OCI-LY3 (cell line): ENCODE results near the gene HSD3B2.

Source experiments
- H2AFZ ChIP-seq: fragments of 200-600, 300-600 bp; shearing (Covaris generic); 2 replicates; pipeline ENCODE4 v1.6.0; 2014; ENCODE audit warnings: antibody characterized with exemption, low read depth, low read length
- H3K27ac ChIP-seq: fragments of 200-600, 300-600 bp; sonication (generic); 2 replicates; pipeline ENCODE4 v1.5.1; 2014; ENCODE audit warnings: mild to moderate bottlenecking, low read length, moderate library complexity, mixed read lengths
- H3K27me3 ChIP-seq: fragments of 200-600, 300-600 bp; sonication (generic); 2 replicates; pipeline ENCODE4 v1.6.1; 2014; ENCODE audit warnings: low read depth, low read length, mixed read lengths
- H3K36me3 ChIP-seq: fragments of 200-600, 300-600 bp; sonication (generic); replicated peaks from 2 replicates; pipeline ENCODE3; 2014; ENCODE audit warnings: low read depth, low read length, mixed read lengths
- H3K4me1 ChIP-seq: fragments of 300-600, 200-600 bp; sonication (generic); 2 replicates; pipeline ENCODE4 v1.6.1; 2014; ENCODE audit warnings: low read length, mixed read lengths
- H3K4me2 ChIP-seq: fragments of 200-600, 300-600 bp; sonication (generic); 2 replicates; pipeline ENCODE4 v1.6.1; 2014; ENCODE audit warnings: low read length, mixed read lengths
- H3K4me3 ChIP-seq: fragments of 300-600, 200-600 bp; sonication (generic); 2 replicates; pipeline ENCODE4 v1.5.1; 2014; ENCODE audit warnings: antibody characterized with exemption, mild to moderate bottlenecking, low read length, moderate library complexity
- H3K79me2 ChIP-seq: fragments of 300-600, 200-600 bp; shearing (Covaris generic); 2 replicates; pipeline ENCODE4 v1.6.1; 2014; ENCODE audit warnings: mild to moderate bottlenecking, low read length, mixed read lengths
- H3K9ac ChIP-seq: fragments of 300-600, 200-600 bp; shearing (Covaris generic); 2 replicates; pipeline ENCODE4 v1.6.0; 2014; ENCODE audit warnings: mild to moderate bottlenecking, low read length, moderate library complexity
- H3K9me3 ChIP-seq: fragments of 200-600, 300-600 bp; shearing (Covaris generic); 2 replicates; pipeline ENCODE4 v1.6.1; 2014; ENCODE audit warnings: low read length, mixed read lengths; ENCODE audit not compliant: insufficient read depth
- H4K20me1 ChIP-seq: fragments of 200-600, 300-600 bp; sonication (generic); 2 replicates; pipeline ENCODE4 v1.6.1; 2016; ENCODE audit warnings: low read length, mixed read lengths; ENCODE audit not compliant: insufficient read depth
- CTCF ChIP-seq: fragments of 200-600, 300-600 bp; sonication (generic); IDR thresholded peaks from 2 replicates; pipeline ENCODE4 v1.5.1; 2014; ENCODE audit warnings: antibody characterized with exemption, low read length, low read depth
- EZH2phosphoT487 ChIP-seq: fragments of 200-600 bp; shearing (Covaris generic); IDR thresholded peaks from 2 replicates; pipeline ENCODE4 v1.6.1; 2018; ENCODE audit warnings: antibody characterized with exemption, mixed run types, low read depth

Gene HSD3B2

GRCh38 chr1:119419109-119419508 lies 4.2 kb downstream of the HSD3B2 start:
- no peak overlapping the region for H2AFZ ChIP-seq
- H3K36me3 ChIP-seq: no peaks in the 10 kb centered on the region
- H3K79me2 ChIP-seq: no peaks in the 10 kb centered on the region
- H3K9ac ChIP-seq: no peak overlapping the region
- no peaks in the 10 kb centered on the region for H3K4me1 ChIP-seq
- TF ChIP-seq EZH2phosphoT487 (no peak), CTCF (no peak)
- no peaks in the 10 kb centered on the region for H3K27me3 ChIP-seq
- no peak overlapping the region for H3K4me3 ChIP-seq
- no peaks in the 10 kb centered on the region for H4K20me1 ChIP-seq
- no peaks in the 10 kb centered on the region for H3K9me3 ChIP-seq
- no peak overlapping the region for H3K27ac ChIP-seq
- no peak overlapping the region for H3K4me2 ChIP-seq

GRCh38 chr1:119420638-119421037 lies 5.7 kb downstream of the HSD3B2 start:
- no peak overlapping the region for H3K4me3 ChIP-seq
- TF ChIP-seq CTCF: no peak
- no peak for TF ChIP-seq EZH2phosphoT487
- no peaks in the 10 kb centered on the region for H3K27me3 ChIP-seq
- H3K79me2 ChIP-seq: no peaks in the 10 kb centered on the region
- no peaks in the 10 kb centered on the region for H3K4me1 ChIP-seq
- H3K27ac ChIP-seq: no peak overlapping the region
- H3K9me3 ChIP-seq: no peaks in the 10 kb centered on the region
- H3K4me2 ChIP-seq: no peak overlapping the region
- H3K36me3 ChIP-seq: no peaks in the 10 kb centered on the region
- H4K20me1 ChIP-seq: no peaks in the 10 kb centered on the region
- no peak overlapping the region for H3K9ac ChIP-seq
- no peak overlapping the region for H2AFZ ChIP-seq

- TF ChIP-seq EZH2phosphoT487: no peak
- TF ChIP-seq CTCF: no peak
- H4K20me1 ChIP-seq: no peaks in the 10 kb centered on the region
- no peak overlapping the region for H3K4me2 ChIP-seq
- no peaks in the 10 kb centered on the region for H3K79me2 ChIP-seq
- no peak overlapping the region for H2AFZ ChIP-seq
- H3K4me3 ChIP-seq: no peak overlapping the region
- no peaks in the 10 kb centered on the region for H3K36me3 ChIP-seq
- H3K27me3 ChIP-seq: no peaks in the 10 kb centered on the region
- H3K9ac ChIP-seq: no peak overlapping the region
- no peaks in the 10 kb centered on the region for H3K9me3 ChIP-seq
- H3K27ac ChIP-seq: no peak overlapping the region
- no peaks in the 10 kb centered on the region for H3K4me1 ChIP-seq
Observed at GRCh38 chr1:119422631-119423030, 7.7 kb downstream of the HSD3B2 start.

- H3K79me2 ChIP-seq: no peaks in the 10 kb centered on the region
- no peaks in the 10 kb centered on the region for H4K20me1 ChIP-seq
- H3K4me3 ChIP-seq: no peak overlapping the region
- H3K9me3 ChIP-seq: no peaks in the 10 kb centered on the region
- H3K9ac ChIP-seq: no peak overlapping the region
- no peak overlapping the region for H2AFZ ChIP-seq
- no peak overlapping the region for H3K4me2 ChIP-seq
- no peaks in the 10 kb centered on the region for H3K36me3 ChIP-seq
- H3K27me3 ChIP-seq: peaks cover 15% of the 10 kb centered on the region; the same call in 1 of the 2 replicates
- TF ChIP-seq CTCF (no peak), EZH2phosphoT487 (no peak)
- no peak overlapping the region for H3K27ac ChIP-seq
- no peaks in the 10 kb centered on the region; the same call in 1 of the 2 replicates for H3K4me1 ChIP-seq
Observed at GRCh38 chr1:119428991-119429390, 14.0 kb downstream of the HSD3B2 start.
